COR-L47 (cell line): ENCODE data around the gene SLC9A3.

Experiments
- DNase-seq: peaks from one replicate; lab custom pipeline; 2025; lab: John Stamatoyannopoulos, UW

SLC9A3 gene

GRCh38 chr5:505951-506525, 18.2 kb downstream of the SLC9A3 start:
- DNase-seq = no peak

GRCh38 chr5:504326-505154, 19.7 kb downstream of the SLC9A3 start:
- no peak for DNase-seq

- no peak for DNase-seq
Measured at GRCh38 chr5:502325-503079, 21.7 kb downstream of the SLC9A3 start.

- no peak for DNase-seq
Measured at GRCh38 chr5:501831-502184, 22.4 kb downstream of the SLC9A3 start.

GRCh38 chr5:501105-501830, 23.0 kb downstream of the SLC9A3 start:
- no peak for DNase-seq

GRCh38 chr5:500491-500890, 23.8 kb downstream of the SLC9A3 start:
- DNase-seq = no peak

- no peak for DNase-seq
Measured at GRCh38 chr5:499233-500209, 24.7 kb downstream of the SLC9A3 start.

GRCh38 chr5:497871-498509, 26.3 kb downstream of the SLC9A3 start:
- DNase-seq = no peak

GRCh38 chr5:497090-497700, 27.1 kb downstream of the SLC9A3 start:
- DNase-seq = no peak

- DNase-seq = no peak
Measured at GRCh38 chr5:496028-496427, 28.2 kb downstream of the SLC9A3 start.

- no peak for DNase-seq
Measured at GRCh38 chr5:494667-495255, 29.5 kb downstream of the SLC9A3 start.

GRCh38 chr5:493758-494157, 30.5 kb downstream of the SLC9A3 start:
- DNase-seq = no peak

- DNase-seq = no peak
Measured at GRCh38 chr5:493119-493701, 31.0 kb downstream of the SLC9A3 start.

GRCh38 chr5:492314-492893, 31.8 kb downstream of the SLC9A3 start:
- no peak for DNase-seq

GRCh38 chr5:491856-492155, 32.4 kb downstream of the SLC9A3 start:
- DNase-seq = no peak

- no peak for DNase-seq
Measured at GRCh38 chr5:491119-491855, 33.0 kb downstream of the SLC9A3 start.

- DNase-seq = no peak
Measured at GRCh38 chr5:490116-491106, 33.8 kb downstream of the SLC9A3 start.
